Fibroblast of gingiva (primary cell): ENCODE measurements around the gene IL27RA.
A peak's percentile ranks its signal among the peaks of the same experiment; 100 is the strongest.

Experiments
- DNase-seq: peaks from one replicate; pipeline ENCODE4 v3.0.0-alpha.2; 2011; ENCODE audit warnings: low read depth

IL27RA gene

DNA sequence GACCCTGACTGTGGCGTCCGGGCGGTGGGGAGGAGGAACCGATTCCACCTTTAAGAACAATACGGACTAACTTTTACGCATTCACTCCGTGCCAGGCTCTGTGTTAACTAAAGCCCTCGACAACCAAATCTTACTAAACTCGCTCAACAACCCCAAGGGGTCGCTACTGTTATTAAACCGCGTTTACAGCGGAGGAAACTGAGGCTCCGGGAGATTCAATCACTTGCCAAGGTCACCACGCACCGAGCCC, 57.8 kb downstream of the IL27RA start:
- DNase-seq = no peak

DNA sequence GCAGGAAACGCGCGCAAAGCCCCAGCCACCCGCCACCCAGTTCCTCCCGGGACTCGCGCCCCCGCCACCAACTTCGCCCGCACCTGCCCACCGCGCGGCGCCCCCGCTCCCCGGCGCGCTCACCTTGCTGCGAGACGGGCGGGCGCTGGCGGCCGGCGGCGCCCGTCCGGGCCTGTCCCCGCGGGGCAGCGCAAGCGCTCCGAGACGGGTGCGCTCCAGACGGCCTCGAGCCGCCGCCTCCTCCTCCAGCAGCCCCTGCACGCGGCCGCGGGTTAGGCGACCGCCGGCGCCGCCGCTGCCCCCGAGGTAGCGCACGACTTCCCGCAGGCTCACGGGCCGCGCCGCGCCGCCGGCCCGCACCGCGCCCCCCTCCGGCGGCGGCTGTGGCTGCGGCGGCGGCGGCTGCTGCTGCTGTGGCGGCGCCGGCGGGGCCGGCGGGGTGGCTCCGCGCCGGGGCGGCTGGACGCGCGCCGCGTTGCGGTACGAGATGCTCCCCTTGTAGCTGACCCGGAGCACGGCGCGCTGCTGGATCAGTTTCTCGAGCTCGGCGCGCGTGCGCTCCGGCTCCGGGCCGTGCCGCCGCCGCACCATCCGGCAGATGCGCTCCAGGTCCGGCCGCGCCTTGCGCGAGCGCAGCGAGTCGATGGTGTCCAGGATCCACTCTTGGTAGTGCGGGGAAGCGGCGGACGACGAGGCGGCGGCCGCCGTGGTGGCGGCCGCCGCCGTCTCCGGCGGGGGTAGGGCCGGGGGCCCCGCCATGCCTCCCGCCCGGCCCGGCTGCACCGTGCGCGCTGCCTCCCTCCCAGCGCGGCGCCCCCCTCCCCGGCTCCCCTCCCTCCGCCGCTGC, 58.3 kb downstream of the IL27RA start:
- peak; percentile 73 for DNase-seq

DNA sequence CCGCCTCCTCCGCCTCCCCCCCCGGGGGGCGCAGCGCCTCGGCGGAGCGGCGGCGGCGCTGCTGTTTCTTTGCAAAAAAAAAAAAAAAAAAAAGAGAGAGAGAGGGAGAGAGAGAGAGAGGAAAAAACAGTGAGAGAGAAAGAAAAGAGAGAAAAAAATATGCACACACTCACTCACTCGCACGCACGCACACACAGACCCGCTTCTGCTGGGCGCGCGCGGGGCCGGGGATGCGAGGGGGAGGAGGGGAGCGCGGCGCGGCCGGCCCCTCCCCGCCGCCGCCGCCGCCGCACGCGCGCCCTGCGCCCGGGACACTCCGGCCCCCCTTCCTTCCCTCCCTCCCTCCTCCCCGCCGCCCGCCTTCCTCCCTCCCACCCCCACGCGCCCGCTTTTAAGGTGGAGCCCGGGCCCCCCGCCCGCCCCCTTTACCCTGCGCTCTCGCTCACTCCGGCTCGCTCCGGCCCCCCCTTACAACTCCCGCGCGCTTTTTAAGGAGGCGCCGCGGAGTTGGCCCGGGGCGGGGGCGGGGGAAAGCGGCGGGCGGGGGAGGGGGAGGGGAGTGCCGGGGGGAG, 59.0 kb downstream of the IL27RA start, which contains the start of gene SAMD1:
TSS of gene SAMD1 (minus strand) at position 243 of the 572 bp plus-strand sequence.
- peak; percentile 95 for DNase-seq

DNA sequence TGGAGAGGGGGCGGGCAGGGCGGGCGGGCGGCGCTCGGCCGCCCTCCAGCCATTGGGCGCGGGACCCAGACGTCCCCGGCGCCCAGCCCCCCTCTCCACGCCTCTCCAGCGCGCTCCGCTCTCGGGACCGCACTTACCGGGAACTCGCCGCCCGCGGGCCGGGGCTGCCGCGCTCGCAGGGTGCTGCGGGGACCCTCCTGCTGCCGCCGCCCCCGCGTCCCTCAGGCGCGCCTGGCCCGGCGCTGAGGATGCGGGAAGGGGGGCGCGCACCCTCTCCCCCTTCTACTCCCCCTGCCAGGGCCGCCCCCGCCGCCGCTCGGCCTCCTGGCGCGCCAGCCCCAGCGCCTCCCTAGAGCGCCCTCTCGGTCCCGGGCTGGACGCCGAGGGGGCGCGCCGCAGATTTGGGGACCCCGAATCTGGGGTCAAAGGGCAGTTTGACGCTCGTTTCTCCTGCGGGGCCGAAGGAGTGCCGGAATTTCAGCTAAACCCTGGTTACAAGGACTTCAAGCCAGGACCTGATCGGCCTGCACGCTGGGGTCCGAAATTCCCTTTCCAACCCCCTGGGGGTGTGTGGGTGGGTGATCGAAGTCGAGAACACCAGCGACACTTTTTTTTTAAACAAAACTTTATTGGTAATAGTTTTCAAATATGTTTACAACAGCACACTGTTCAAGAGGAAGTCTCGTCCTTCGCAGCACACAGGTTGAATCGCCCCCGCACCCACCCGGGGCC, 59.7 kb downstream of the IL27RA start:
- peak; percentile 52 for DNase-seq

GRCh38 chr19:14091813-14092462, 60.4 kb downstream of the IL27RA start:
- DNase-seq = no peak

DNA sequence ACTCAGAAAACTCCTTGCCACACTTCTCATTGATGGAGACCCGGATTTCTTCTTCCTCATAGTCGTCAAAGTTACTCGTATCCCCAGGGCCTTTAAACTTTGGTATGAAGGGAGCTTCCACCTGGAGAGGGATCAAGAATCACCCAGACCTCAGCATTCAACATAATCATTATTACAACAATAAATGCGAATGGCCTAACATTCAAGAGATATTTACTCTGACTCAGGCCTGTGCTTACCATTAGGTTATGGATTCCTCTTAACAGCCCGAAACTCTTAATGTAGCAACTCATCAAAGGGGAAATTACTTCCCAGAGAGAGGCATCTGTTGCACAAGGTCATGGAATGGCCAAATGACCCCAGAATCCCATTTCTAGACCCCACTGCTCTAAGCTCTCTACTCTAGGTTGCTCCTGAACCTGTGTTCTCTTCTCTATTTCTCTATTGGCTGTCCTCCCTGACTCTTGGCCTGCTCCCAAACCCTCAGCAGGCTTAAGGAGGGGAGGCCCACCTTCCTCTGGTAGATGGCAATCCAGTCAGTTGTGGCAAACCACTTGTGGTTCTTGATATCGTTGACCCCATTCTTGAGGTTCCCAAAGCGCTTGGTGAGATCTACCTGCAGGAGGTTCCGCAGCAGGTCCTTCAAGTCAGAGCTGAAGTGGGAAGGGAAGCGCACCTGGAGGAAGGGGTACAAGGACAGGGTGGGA, 61.7 kb downstream of the IL27RA start:
- no peak for DNase-seq

DNA sequence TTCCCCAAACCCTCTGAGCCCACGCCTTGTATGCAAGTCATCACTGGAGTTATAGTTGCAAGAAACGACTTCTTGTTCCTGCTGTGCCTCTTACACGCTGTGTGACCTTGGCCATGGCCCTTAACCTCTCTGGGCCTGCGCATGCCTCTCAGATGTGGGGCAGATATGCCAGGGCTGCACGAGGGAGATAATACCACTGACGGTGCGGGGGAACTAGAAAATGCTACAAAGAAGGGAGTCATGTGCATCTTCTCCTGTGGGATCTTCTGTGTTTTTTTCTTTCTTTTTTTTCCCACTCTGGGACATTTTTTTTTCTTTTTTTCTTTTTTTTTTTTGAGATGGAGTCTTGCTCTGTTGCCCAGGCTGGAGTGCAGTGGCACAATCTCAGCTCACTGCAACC, 63.3 kb downstream of the IL27RA start:
- no peak for DNase-seq

- no peak for DNase-seq
Measured at GRCh38 chr19:14096272-14096992, 64.9 kb downstream of the IL27RA start.

DNA sequence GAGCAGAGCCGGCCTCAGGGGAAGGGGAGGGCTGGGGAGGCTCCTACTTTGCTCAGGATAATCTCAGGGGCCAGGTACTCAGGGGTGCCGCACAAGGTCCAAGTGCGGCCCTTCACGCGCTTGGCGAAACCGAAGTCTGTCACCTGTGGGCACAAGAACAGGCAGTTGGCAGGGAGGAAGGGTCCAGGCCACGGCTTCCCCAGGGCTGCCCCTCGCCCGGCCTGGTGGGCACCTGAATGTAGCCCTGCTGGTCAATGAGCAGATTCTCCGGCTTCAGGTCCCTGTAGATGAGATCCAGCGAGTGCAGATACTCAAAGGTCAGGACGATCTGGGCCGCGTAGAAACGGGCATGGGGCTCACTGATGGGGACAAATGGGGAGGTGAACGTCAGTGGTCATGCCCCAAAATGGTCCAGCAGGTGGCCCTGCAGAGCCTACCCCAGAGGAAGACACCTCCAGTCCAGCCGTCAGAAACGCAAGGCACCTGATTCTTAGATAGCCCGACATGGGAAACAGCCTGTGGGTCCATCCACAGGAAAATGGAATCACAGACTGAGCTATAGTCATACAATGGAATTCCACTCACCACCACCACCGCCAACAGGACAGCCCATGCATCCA, 66.1 kb downstream of the IL27RA start:
- DNase-seq = no peak

DNA sequence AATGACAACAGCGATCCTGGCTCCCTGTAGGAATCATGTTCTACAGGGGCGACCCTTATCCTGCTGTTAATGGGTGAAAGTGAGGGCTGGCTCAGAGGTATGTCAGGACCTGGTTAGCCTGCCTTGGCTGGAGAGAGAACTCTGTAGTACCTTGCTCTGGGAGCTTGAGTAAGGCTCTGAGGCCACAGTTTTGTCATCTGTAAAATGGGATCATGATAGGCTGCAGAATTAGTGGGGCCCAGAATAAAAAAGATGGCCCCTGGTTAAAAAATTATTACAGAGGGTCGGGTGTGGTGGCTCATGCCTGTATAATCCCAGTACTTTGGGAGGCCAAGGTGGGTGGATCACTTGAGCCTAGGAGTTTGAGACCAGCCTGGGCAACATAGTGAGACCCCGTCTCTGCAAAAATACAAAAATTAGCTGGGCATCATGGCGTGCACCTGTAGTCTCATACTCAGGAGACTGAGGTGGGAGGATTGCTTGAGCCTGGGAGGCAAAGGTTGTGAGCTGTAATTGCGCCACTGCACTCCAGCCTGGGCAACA, 69.5 kb downstream of the IL27RA start:
- DNase-seq = no peak

DNA sequence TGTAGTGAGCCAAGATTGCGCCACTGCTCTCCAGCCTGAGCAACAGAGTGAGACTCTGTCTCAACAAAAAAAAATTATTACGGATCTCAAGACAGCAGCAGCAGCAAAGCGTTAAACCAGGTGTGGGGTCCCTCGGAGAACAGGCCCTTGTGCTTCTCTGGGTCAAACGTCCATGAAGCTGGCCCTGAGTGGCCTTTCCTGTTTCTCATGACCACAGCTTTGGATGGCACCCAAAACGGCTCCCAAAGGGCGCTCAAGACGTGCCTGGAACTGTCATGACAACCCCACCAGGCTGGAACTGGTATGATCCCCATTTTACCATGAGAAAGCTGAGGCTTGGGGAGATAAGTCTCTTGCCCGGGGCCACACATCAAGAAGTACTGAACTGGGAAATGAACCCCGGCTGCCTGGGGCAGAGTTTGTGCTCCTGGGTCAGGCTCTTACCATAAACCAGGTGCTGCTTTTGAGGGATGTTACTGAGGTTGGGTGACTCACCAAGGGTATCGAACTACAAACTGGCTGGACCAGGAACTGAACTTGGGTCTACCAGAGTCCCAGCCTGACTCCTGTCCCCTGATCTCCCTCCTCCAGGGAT, 70.6 kb downstream of the IL27RA start:
- DNase-seq = no peak

DNA sequence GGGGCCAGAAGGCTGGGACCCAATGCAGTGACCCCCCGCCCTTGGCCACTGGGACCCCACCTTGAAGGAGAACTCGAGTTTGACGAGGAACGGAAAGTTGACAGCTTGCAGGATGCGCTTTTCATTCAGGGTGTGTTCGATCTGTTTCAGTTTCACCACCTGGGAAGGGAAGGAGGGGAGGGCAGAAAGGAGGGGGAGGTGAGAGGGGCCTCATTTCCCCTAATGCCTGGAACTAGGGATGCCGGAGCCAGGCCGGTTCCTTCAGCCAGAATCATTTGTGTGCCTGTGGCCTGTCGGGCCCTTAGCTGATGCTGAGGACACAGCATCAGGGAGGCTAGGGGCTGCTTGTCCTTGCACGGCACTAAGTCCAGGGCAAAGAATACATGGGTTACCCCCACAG, 71.2 kb downstream of the IL27RA start:
- no peak for DNase-seq
